ENCODE measurements around the gene CEMP1.

Gene CEMP1

GRCh38 chr16:2486645-2487516, 44.3 kb downstream of the CEMP1 start:
- DNase-seq (ENCODE audit: low read depth in 2 of 2) = peak; percentile 50 to 51

GRCh38 chr16:2485811-2486507, 45.2 kb downstream of the CEMP1 start:
- no peak for DNase-seq (ENCODE audit: low read depth in 2 of 2)

GRCh38 chr16:2484898-2485508, 46.2 kb downstream of the CEMP1 start:
- no peak for DNase-seq (ENCODE audit: low read depth in 2 of 2)

- DNase-seq (ENCODE audit: low read depth in 2 of 2) = no peak
Observed at GRCh38 chr16:2483939-2484897, 47.0 kb downstream of the CEMP1 start.

GRCh38 chr16:2482708-2483534, 48.3 kb downstream of the CEMP1 start:
- no peak for DNase-seq (ENCODE audit: low read depth in 2 of 2)

GRCh38 chr16:2482249-2482648, 49.0 kb downstream of the CEMP1 start:
- no peak for DNase-seq (ENCODE audit: low read depth in 2 of 2)

GRCh38 chr16:2481676-2482075, 49.5 kb downstream of the CEMP1 start:
- DNase-seq (ENCODE audit: low read depth in 2 of 2) = no peak

- DNase-seq (ENCODE audit: low read depth in 2 of 2) = no peak
Observed at GRCh38 chr16:2480948-2481347, 50.3 kb downstream of the CEMP1 start.

Measured in stimulated activated CD4-positive, alpha-beta T cell treated with anti-CD3 and anti-CD28 coated beads, Interleukin-12 subunit alpha, Interleukin-12 subunit beta, amount 100 ng/mL, for 24 hours (primary cell).